NCI-H2029 (cell line): ENCODE measurements around the gene MTG1.
"Not testable (repeated sequence)": the region's sequence is repeated elsewhere in the genome, so short reads cannot be mapped to it uniquely, and the experiment has no call there.

Source experiments
- DNase-seq: peaks from one replicate; lab custom pipeline; 2025; lab: John Stamatoyannopoulos, UW

MTG1 gene

GRCh38 chr10:133400624-133401424 is 6.9 kb downstream of the MTG1 start:
- no peak for DNase-seq

DNA sequence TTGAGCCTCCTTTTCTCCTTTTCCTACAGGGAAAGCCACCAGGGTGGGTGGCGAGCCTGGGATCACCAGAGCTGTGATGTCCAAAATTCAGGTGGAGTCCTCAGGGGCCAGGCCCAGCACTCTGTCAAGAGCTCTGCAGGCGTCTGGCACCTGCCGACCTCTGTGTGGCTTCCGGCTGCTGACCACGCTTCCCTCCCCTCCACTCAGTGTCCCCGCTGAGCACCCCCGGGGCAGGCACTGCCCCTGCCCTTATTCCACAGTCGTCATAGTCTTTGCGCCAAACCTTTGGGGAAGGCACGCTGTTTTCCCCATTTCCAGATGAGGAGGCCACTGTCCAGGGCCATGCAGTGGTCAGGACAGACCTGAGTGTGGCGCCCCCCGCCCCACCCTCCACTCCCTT is 7.5 kb downstream of the MTG1 start:
- no peak for DNase-seq

GRCh38 chr10:133401981-133402725 is 8.2 kb downstream of the MTG1 start:
- no peak for DNase-seq

DNA sequence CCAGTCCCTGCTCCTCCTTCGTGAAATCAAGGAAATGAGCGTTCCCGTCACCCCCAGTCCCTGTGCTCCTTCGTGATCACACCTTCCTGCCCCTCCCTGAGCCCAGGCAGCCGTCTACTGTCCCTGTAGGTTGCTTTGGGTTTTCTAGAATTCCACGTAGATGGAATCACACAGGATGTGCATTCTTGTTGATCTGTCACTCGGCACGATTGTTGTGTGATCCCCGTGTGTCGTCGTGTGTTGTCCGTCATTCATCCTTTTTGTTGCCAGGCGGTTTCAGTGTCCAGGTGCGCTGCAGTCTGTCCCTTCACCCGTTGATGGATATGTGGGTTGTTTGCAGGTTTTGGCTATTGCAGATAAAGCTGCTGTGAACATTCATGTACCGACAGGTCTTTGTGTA is 9.4 kb downstream of the MTG1 start:
- no peak for DNase-seq

- DNase-seq: no peak
Measured at GRCh38 chr10:133403784-133404183, 9.8 kb downstream of the MTG1 start.

DNA sequence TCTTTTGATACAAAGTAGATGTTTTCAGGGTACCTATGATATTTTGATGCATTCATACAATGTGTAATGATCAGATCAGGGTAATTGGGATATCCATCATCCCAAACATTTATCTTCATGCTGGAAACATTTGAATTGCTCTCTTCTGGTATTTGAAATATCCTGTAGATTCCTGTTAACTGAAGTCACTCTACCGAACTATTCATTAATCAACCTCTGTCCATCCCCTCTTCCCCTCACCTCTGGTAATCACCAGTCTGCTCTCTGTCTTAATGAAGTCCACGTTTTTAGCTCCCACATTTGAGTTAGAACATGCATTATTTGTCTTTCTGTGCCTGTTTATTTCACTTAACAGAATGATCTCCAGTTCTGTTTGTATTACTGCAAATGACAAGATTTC is 11.3 kb downstream of the MTG1 start:
- DNase-seq: no peak

DNA sequence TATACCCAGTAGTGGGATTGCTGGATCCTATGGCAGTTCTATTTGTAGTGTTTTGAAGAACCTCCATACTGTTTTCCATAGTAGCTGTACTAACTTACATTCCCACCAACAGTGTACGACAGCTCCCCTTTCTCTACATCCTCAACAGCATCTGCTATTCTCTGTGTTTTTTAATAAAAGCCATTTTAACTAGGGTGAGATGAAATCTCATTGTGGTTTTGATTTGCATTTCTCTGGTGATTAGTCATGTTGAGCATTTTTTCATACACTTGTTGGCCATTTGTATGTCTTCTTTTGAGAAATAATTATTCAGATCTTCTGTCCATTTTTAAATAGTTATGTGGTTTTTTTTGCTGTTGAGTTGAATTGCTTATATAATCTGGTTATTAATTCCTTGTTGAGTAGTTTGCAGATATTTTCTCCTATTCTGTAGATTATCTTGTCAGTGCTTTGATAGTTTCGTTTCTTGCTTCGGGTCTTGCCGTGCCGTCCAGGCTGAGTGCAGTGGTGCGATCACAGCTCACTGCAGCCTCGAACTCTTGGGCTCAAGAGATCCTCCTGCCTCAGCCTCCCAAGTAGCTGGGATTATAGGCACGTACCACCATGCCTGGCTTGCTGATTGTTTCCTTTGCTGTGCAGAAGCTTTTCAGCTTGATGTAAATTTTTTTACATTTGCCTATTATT is 12.0 kb downstream of the MTG1 start:
- DNase-seq: no peak

DNA sequence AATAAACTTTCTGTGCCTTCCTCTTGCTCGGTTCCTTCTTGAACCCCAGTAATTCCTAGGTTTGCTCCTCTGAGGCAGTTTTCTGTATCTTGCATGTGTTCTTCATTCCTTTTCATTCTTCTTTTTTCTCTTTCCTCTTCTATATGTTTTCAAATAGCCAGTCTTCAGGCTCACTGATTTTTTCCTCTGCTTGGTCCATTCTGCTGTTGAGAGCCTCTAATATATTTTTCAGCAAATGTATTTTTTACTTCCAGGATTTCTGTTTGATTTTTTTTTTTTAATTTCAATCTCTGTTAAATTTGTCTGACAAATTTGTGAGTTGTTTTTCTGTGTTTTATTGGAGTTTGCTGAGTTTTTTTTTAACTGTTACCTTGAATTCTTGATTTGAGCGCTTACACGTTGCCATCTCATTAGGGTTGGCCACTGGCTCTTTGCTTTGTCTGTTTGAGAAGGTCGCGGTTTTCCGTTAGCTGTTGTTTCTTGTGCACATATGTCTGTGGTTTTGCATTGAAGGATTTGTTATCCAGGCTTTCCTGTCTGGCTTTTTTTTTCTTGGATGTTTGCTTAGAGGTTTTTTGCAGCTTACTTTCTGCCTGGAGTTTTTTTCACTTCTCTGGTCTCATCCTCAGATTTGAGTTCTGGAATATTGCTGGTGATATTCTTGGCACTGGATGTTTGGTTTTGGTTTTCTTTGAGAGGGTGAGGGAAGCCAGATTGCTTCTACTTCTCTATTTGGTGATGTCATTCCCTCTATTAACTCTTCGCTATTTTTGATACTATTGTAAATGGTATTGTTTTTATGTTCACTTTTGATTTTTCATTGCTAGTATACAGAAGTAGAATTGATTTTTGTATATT is 17.8 kb downstream of the MTG1 start:
- DNase-seq: no peak

- DNase-seq: no peak
Measured at GRCh38 chr10:133412381-133412711, 18.4 kb downstream of the MTG1 start.

DNA sequence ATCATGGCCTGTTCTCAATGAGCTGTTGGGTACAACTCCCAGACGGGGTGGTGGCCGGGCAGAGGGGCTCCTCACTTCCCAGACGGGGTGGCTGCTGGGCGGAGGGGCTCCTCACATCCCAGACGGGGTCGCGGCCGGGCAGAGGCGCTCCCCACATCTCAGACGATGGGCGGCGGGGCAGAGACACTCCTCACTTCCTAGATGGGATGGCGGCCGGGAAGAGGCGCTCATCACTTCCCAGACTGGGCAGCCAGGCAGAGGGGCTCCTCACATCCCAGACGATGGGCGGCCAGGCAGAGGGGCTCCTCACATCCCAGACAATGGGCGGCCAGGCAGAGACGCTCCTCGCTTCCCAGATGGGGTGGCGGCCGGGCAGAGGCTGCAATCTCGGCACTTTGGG is 20.4 kb downstream of the MTG1 start:
- DNase-seq: not testable (repeated sequence)

DNA sequence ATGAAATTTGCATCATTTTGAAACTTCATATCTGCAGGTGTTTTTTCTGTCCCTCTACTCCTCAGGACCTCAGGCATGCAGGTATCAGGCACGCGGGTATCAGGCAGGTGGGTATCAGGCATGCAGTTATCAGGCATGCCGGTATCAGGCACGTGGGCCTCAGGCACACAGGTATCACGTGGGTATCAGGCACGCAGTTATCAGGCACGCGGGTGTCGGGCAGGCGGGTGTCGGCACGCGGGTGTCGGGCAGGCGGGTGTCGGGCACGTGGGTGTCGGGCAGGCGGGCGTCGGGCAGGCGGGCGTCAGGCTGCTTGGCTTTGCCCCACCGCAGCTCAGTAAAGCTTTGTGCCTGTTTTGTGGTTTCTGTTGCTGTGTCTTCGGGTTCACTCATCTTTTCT is 21.8 kb downstream of the MTG1 start:
- DNase-seq: no peak

DNA sequence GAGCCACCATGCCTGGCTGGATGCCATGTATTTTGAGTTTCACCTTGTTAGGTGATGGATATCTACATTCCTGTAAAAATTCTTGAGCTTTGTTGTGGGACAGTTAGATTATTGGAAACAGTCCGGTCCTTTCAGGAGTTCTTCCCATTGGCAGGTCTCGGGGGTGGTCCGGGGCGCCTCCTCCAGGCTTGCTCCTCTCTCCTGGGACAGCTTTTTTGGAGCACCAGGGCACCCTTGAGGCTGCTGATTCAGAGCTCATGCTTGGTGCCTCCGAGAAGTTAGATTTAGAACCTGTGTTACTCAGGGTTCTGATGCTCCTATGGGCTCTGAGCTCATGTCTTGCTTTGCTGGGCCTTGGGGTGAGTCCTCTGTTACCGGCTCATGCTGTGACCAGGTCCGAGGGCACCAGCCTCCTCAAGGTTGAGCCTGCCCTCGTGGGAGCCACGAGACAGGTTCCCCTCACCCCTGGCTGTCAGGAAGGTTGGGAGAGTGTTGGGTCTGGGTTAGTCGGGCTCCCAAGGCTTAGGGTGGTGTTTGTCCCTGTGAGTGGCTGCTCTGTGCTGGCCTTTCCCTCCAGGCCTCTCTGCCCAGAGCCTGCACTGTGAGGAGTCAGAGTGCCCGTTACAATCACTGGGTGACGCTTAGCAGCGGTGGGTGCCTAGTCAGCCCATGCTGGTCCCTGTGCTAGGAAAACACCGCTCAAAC is 24.5 kb downstream of the MTG1 start:
- no peak for DNase-seq

GRCh38 chr10:133419211-133419950 is 25.4 kb downstream of the MTG1 start:
- no peak for DNase-seq

- no peak for DNase-seq
Measured at GRCh38 chr10:133420028-133420427, 26.1 kb downstream of the MTG1 start.

DNA sequence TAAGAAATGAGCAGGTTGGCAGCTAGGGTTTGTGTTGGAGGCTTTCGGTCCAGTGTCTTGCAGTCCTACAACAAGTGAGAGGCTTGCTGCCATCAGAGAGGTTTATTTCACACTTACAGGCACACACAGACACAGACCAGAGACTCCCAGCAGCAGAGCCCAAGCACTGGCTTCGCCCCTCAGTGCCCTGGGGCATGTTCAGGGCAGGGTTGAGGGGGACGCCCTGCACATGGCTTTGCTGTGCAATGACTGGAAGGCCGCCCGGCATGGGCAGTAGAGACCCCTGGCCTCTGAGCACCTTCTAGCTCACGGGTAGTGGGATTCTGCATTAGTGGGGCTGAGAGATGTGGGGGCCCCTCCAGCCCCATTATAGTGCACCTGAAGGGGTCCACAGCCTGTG is 26.6 kb downstream of the MTG1 start:
- no peak for DNase-seq

- no peak for DNase-seq
Measured at GRCh38 chr10:133421336-133422222, 27.6 kb downstream of the MTG1 start.

DNA sequence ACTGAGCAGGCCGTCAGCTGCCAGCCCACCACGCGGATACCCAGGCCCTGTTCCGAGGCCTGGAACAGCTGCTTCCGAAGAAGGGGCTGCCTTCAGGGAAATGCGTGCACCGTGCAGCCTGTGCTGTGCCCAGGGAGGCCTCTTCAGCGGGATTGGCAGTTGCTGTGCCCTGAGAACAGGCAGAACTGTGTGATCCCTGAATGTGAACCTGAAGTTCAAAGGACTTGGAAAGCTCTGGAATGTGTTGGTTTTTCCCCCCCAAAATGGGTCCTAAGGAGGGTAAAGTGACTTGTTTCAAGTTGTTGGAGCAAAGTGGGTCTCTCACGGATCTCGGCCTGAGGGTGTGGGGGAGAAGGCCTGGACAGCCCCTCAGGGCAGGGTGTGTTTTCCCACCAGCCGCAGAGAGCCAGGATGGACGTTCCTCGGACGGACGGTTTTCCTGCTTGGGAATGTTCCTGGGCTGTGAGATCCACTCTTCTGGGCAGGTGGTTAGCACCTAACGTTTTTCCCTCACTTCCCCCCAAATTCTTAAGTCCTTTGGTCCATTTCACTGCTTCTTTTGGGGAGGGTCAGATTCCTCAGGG is 28.4 kb downstream of the MTG1 start:
- no peak for DNase-seq

- DNase-seq: no peak
Measured at GRCh38 chr10:133422807-133423771, 29.1 kb downstream of the MTG1 start.
